Karpas-422 (cell line): ENCODE measurements around the gene GPC5. TPM values are rescaled to one million over a fixed set of nuclear protein-coding genes. Genes with fewer than 3 reads are reported as not detected.

Experiments
- DNase-seq: peaks from one replicate; pipeline ENCODE4 v3.0.0-alpha.2; 2015
- H2AFZ ChIP-seq: fragments of 200-600 bp; sonication (generic); 2 replicates; pipeline ENCODE4 v1.6.1; 2014; ENCODE audit warnings: antibody characterized with exemption, low read length, mixed read lengths
- H3K27ac ChIP-seq: fragments of 200-600 bp; sonication (generic); 2 replicates; pipeline ENCODE4 v1.5.1; 2014; ENCODE audit warnings: mild to moderate bottlenecking, low read length, moderate library complexity
- H3K27me3 ChIP-seq: fragments of 200-600 bp; sonication (generic); 2 replicates; pipeline ENCODE4 v1.6.1; 2014; ENCODE audit warnings: low read length, mixed read lengths
- H3K36me3 ChIP-seq: fragments of 200-600 bp; sonication (generic); 2 replicates; pipeline ENCODE4 v1.6.1; 2014; ENCODE audit warnings: low read length, mixed read lengths; ENCODE audit not compliant: insufficient read depth
- H3K4me1 ChIP-seq: fragments of 200-600 bp; sonication (generic); 2 replicates; pipeline ENCODE4 v1.6.1; 2014; ENCODE audit warnings: mild to moderate bottlenecking, low read length, mixed read lengths
- H3K4me2 ChIP-seq: fragments of 200-600 bp; sonication (generic); 2 replicates; pipeline ENCODE4 v1.6.1; 2014; ENCODE audit warnings: low read length, low read depth, mild to moderate bottlenecking; ENCODE audit not compliant: poor library complexity, severe bottlenecking
- H3K4me3 ChIP-seq: fragments of 200-600 bp; sonication (generic); 2 replicates; pipeline ENCODE4 v1.5.1; 2014; ENCODE audit warnings: mild to moderate bottlenecking, antibody characterized with exemption, low read length, mixed read lengths
- H3K79me2 ChIP-seq: fragments of 200-600 bp; sonication (generic); 2 replicates; pipeline ENCODE4 v1.6.1; 2014; ENCODE audit warnings: mild to moderate bottlenecking, low read length, mixed read lengths
- H3K9ac ChIP-seq: fragments of 200-600 bp; sonication (generic); 2 replicates; pipeline ENCODE4 v1.6.0; 2014; ENCODE audit warnings: low read length
- H3K9me2 ChIP-seq: fragments of 200-600 bp; sonication (generic), shearing (Covaris generic); replicated peaks from 2 replicates; pipeline ENCODE4 v1.6.0; 2014; ENCODE audit warnings: mild to moderate bottlenecking, low read length, moderate library complexity; ENCODE audit not compliant: insufficient read depth
- H3K9me3 ChIP-seq: fragments of 300-700, 200-600 bp; sonication (generic); 2 replicates; pipeline ENCODE4 v1.6.1; 2014; ENCODE audit warnings: low read length, mixed read lengths
- H4K20me1 ChIP-seq: fragments of 200-600 bp; sonication (generic); 2 replicates; pipeline ENCODE4 v1.6.1; 2014; ENCODE audit warnings: mild to moderate bottlenecking, antibody characterized with exemption, low read length, low read depth; ENCODE audit not compliant: insufficient read depth
- total RNA-seq: library from RNA; depleted of rRNA; stranded (reverse); fragments of >200 nt; shearing (Covaris generic); gene quantifications from 2 replicates; pipeline ENCODE4 v1.2.3, GENCODE V29; 2014; ENCODE audit warnings: low replicate concordance

Gene GPC5
- total RNA-seq, 1 experiment from 2014 or later, result not detected

DNA sequence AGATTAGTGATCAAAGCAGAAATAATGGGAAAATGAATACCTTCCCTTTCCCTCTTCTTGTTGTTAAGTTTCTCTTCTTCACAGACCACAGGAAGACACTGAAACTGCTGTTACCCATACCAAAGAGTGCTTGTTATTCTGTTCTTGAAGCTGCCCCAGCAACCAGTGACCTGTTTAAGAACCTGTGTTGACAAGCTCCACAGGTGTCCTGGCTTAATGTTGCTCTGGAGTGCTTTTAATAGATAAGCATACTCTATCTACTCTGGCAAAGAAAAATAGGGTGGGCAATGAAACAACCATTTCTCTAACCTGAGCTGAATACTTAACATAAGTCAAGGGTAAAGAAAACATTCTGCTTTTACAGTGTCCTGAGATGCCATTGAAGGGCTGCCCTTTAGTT is 1321.4 kb downstream of the GPC5 start:
- Histone ChIP-seq H3K4me1 (no peaks in the 10 kb centered on the region), H3K4me2 (no peak overlapping the region), H3K27ac (no peak overlapping the region), H2AFZ (no peak overlapping the region), H3K9me2 (no peaks in the 10 kb centered on the region), H3K27me3 (no peaks in the 10 kb centered on the region), H3K9ac (no peak overlapping the region), H3K4me3 (no peak overlapping the region), H3K9me3 (peaks cover 44% of the 10 kb centered on the region), H4K20me1 (no peaks in the 10 kb centered on the region), H3K79me2 (no peaks in the 10 kb centered on the region), H3K36me3 (no peaks in the 10 kb centered on the region)
- DNase-seq, result no peak

DNA sequence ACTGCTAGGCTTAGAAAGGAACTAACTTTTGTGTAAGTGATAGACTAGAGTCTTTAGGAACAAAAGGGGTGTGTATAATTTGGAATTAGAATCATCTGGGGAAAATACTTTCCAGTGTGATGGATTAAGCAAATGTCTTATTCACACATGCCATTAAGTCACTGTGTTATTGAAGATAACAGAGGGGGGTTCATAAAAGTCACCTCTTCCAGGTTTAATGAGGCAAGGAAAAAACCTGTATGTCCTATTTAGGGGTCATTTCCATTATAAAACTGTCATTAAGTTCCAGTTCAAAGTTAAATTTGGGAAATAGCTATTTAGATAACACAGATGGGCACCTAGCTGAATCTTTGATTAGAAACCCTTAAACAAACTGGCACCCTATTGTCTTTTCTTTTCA is 1323.2 kb downstream of the GPC5 start:
- no peak for DNase-seq
- Histone ChIP-seq H3K4me1 (no peaks in the 10 kb centered on the region), H3K9me2 (no peaks in the 10 kb centered on the region)

DNA sequence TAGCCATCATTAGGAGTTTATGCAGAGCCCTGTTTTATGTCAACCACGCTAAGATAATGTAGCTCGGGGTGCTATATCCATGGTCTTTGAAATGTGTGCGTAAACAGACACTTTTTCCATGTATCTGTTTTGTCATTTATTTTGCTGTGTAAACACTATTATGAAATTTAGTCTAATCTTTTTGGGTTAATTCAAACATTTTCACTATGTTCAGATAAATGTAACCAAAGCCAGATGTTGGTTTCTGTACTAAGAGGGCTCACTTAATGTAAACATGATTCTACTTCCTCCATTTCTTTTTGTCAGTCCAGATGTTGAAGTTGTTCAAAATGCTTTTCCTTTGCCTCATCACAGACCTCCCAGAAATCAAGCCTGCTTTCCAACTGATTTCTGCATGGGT is 1328.7 kb downstream of the GPC5 start:
- H3K9ac ChIP-seq, result no peak overlapping the region
- H3K4me3 ChIP-seq, result no peak overlapping the region
- no peak overlapping the region for H3K27ac ChIP-seq
- no peaks in the 10 kb centered on the region for H3K4me1 ChIP-seq
- no peaks in the 10 kb centered on the region for H3K36me3 ChIP-seq
- H4K20me1 ChIP-seq, result no peaks in the 10 kb centered on the region
- no peak overlapping the region for H3K4me2 ChIP-seq
- H2AFZ ChIP-seq, result no peak overlapping the region
- DNase-seq, result no peak
- no peaks in the 10 kb centered on the region for H3K9me2 ChIP-seq
- no peaks in the 10 kb centered on the region for H3K27me3 ChIP-seq
- H3K79me2 ChIP-seq, result no peaks in the 10 kb centered on the region
- H3K9me3 ChIP-seq, result peaks cover 49% of the 10 kb centered on the region; the same call in 1 of the 2 replicates

More for the DNA sequence above, 1323.2 kb downstream of the GPC5 start:
- Histone ChIP-seq H3K9ac (no peak overlapping the region), H3K36me3 (no peaks in the 10 kb centered on the region), H3K27ac (no peak overlapping the region), H3K4me2 (no peak overlapping the region), H3K9me3 (peaks cover 37% of the 10 kb centered on the region; the same call in 1 of the 2 replicates), H4K20me1 (no peaks in the 10 kb centered on the region), H3K27me3 (no peaks in the 10 kb centered on the region), H3K4me3 (no peak overlapping the region), H2AFZ (no peak overlapping the region), H3K79me2 (no peaks in the 10 kb centered on the region)

DNA sequence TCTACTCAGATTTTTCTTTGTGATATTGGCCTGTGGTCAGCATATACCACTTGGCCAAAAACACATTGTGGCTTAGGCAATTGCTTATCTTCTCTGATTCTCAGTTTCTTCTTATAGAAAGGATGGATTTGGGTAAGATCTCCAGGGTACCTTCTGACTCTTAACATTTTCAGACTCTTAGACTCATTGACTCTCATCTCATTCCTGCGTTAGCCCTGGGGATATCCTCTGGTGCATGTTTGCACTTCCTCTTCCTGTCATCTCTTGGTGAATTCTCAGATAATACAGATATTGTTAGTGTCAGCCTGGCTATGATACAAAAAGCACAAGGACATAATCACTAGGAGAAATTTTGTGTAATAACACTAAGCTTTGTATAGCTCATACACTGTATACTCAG is 1335.6 kb downstream of the GPC5 start:
- no peak overlapping the region for H2AFZ ChIP-seq
- H3K9me3 ChIP-seq, result peaks cover 52% of the 10 kb centered on the region
- no peaks in the 10 kb centered on the region for H4K20me1 ChIP-seq
- no peaks in the 10 kb centered on the region for H3K9me2 ChIP-seq
- H3K4me1 ChIP-seq, result no peaks in the 10 kb centered on the region
- H3K27me3 ChIP-seq, result no peaks in the 10 kb centered on the region
- no peak overlapping the region for H3K4me2 ChIP-seq
- no peaks in the 10 kb centered on the region for H3K79me2 ChIP-seq
- no peak for DNase-seq
- no peak overlapping the region for H3K4me3 ChIP-seq
- no peaks in the 10 kb centered on the region for H3K36me3 ChIP-seq
- no peak overlapping the region for H3K9ac ChIP-seq
- no peak overlapping the region for H3K27ac ChIP-seq

DNA sequence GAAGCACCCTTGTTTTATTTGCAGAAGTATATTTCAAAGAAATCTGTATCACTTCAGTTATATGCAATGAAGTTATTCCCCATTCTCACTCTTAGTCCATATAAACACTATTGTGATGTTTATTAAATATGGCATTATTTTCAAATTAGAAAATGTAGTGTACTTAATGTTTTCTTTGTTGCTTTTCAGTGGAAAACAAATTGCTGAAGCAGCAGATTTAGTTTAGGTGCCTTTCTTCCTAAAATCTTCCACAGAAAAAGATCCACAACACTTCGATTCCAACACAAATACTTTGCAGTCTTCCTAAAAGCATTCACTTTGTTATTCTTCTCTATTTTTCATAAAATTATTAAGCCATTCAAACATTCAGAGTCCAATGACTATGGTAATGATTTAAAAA is 1336.1 kb downstream of the GPC5 start:
- H3K4me2 ChIP-seq, result no peak overlapping the region
- H3K36me3 ChIP-seq, result no peaks in the 10 kb centered on the region
- H4K20me1 ChIP-seq, result no peaks in the 10 kb centered on the region
- no peak overlapping the region for H3K4me3 ChIP-seq
- H3K27ac ChIP-seq, result no peak overlapping the region
- H2AFZ ChIP-seq, result no peak overlapping the region
- no peaks in the 10 kb centered on the region for H3K79me2 ChIP-seq
- no peaks in the 10 kb centered on the region for H3K9me2 ChIP-seq
- H3K4me1 ChIP-seq, result no peaks in the 10 kb centered on the region
- H3K9me3 ChIP-seq, result peaks cover 53% of the 10 kb centered on the region
- no peak for DNase-seq
- no peaks in the 10 kb centered on the region for H3K27me3 ChIP-seq
- no peak overlapping the region for H3K9ac ChIP-seq

DNA sequence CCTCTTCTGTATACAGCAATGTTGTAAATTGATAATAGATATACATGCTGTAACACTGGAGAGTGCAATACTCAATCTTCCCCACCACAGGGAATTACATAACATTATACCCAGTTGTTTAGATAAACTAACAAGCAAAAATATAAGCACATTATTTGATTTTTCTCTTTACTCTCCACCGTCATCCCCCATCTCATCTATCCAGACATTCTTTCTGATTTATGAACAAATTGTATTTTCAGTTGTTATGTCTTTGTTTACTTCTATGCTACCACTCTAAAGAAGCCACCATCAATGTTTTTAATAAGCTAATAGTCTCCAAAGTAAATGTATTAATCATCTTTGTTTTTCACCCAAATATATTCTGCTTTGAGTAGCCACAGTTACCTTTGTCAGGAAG is 1337.5 kb downstream of the GPC5 start:
- H4K20me1 ChIP-seq, result no peaks in the 10 kb centered on the region
- peaks cover 52% of the 10 kb centered on the region for H3K9me3 ChIP-seq
- DNase-seq, result no peak
- no peaks in the 10 kb centered on the region for H3K4me1 ChIP-seq
- H3K36me3 ChIP-seq, result no peaks in the 10 kb centered on the region
- H2AFZ ChIP-seq, result no peak overlapping the region
- H3K27me3 ChIP-seq, result no peaks in the 10 kb centered on the region
- H3K9me2 ChIP-seq, result no peaks in the 10 kb centered on the region
- H3K79me2 ChIP-seq, result no peaks in the 10 kb centered on the region
- no peak overlapping the region for H3K9ac ChIP-seq
- H3K27ac ChIP-seq, result no peak overlapping the region
- H3K4me3 ChIP-seq, result no peak overlapping the region
- no peak overlapping the region for H3K4me2 ChIP-seq

DNA sequence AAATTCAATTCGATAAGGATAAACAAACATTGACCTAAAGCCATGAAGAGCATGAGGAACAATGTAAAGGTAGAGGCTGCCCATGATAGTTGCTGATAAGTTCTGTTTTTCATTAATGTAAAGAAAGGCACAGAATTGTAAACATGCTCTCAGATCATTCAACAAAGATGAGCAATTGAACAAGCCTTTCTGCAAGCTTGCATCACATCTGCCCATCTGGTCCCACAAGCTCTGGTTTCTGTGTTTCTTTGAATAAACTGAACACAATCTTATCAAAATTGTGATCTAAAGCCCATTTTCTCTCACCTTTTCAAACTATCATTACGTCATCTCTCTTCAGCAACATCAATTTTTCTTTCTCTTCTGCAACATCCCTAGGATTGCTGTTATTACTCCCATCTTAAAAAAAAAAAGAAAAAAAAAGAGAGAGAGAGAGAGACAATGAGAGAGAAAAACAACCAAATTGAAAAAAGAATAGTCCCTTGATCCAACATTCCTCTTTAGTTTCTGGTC is 1340.9 kb downstream of the GPC5 start:
- H3K79me2 ChIP-seq, result no peaks in the 10 kb centered on the region
- H3K36me3 ChIP-seq, result no peaks in the 10 kb centered on the region
- no peak overlapping the region for H3K27ac ChIP-seq
- DNase-seq, result no peak
- H3K9me2 ChIP-seq, result no peaks in the 10 kb centered on the region
- H3K9ac ChIP-seq, result no peak overlapping the region
- no peak overlapping the region for H3K4me2 ChIP-seq
- no peaks in the 10 kb centered on the region for H3K27me3 ChIP-seq
- H3K4me3 ChIP-seq, result no peak overlapping the region
- no peaks in the 10 kb centered on the region for H3K4me1 ChIP-seq
- H2AFZ ChIP-seq, result no peak overlapping the region
- no peaks in the 10 kb centered on the region for H4K20me1 ChIP-seq
- H3K9me3 ChIP-seq, result peaks cover 38% of the 10 kb centered on the region

DNA sequence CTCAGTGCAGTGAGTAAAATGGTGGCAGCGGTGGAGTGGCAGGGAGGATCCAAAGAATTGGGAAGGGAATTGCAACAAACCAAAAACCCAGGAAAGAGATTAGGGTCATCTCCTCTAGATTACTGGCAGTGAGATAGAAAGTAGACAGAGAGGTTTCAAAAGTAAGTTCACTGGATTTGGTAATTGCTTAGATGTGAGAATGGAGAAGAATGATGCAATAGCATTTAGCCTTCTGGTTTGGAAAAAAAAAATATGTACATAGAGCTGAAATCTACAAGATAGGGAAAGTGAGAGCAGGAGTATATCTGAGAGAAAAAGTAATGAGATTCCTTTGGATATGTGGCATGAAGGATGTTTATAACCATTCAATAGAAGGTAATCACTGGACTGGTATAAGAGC is 1345.6 kb downstream of the GPC5 start:
- no peak overlapping the region for H3K4me3 ChIP-seq
- H3K79me2 ChIP-seq, result no peaks in the 10 kb centered on the region
- no peaks in the 10 kb centered on the region for H4K20me1 ChIP-seq
- no peaks in the 10 kb centered on the region for H3K9me2 ChIP-seq
- no peaks in the 10 kb centered on the region for H3K4me1 ChIP-seq
- no peak overlapping the region for H2AFZ ChIP-seq
- DNase-seq, result no peak
- no peaks in the 10 kb centered on the region for H3K36me3 ChIP-seq
- no peaks in the 10 kb centered on the region for H3K27me3 ChIP-seq
- H3K27ac ChIP-seq, result no peak overlapping the region
- H3K4me2 ChIP-seq, result no peak overlapping the region
- no peak overlapping the region for H3K9ac ChIP-seq
- H3K9me3 ChIP-seq, result peaks cover 30% of the 10 kb centered on the region

DNA sequence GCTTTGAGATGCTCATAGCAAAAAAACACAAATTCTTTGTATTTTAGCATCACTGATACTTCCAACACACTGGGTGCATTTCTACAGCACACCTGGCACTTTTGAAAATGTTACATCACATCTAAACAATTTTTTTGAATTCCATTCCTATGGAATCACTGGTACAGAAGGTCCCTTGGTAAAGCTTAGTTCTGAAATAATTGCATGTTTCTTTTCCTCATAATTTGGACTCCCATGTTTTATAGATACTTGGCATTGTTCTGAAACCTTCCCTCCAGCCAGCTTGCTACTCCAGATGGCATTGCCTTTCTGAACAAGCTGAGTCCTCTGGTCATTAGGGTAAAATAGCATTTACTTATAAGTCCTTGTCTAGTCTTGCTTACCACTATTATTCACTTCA is 1346.8 kb downstream of the GPC5 start:
- Histone ChIP-seq H3K79me2 (no peaks in the 10 kb centered on the region), H2AFZ (no peak overlapping the region), H4K20me1 (no peaks in the 10 kb centered on the region), H3K9ac (no peak overlapping the region), H3K4me2 (no peak overlapping the region), H3K27me3 (no peaks in the 10 kb centered on the region), H3K36me3 (no peaks in the 10 kb centered on the region), H3K27ac (no peak overlapping the region), H3K4me3 (no peak overlapping the region), H3K9me3 (peaks cover 23% of the 10 kb centered on the region), H3K4me1 (no peaks in the 10 kb centered on the region), H3K9me2 (no peaks in the 10 kb centered on the region)
- no peak for DNase-seq
